OCI-LY7 (cell line): ENCODE results near the gene YPEL3. TPM values are rescaled to one million over a fixed set of nuclear protein-coding genes. Genes with fewer than 3 reads are reported as not detected.
A peak's percentile ranks its signal among the peaks of the same experiment; 100 is the strongest.

ENCODE experiments used
- BruUV-seq: library from RNA; stranded (reverse); fragments of 400-500 nt; replicated peaks from 2 replicates; lab custom pipeline; 2021; lab: Mats Ljungman, UMichigan
- CTCF ChIA-PET: fragments of 300-600 bp; sonication (Branson Sonifier 250); formaldehyde crosslinking; loops from one replicate; lab custom pipeline; 2022; ENCODE audit warnings: antibody characterized with exemption; ENCODE audit not compliant: unreplicated experiment; lab: Charles Lee
- POLR2A ChIA-PET: fragments of 300-600 bp; sonication (Branson Sonifier 250); formaldehyde crosslinking; loops from one replicate; lab custom pipeline; 2022; ENCODE audit warnings: antibody characterized with exemption; lab: Charles Lee
- DNase-seq: peaks from one replicate; pipeline ENCODE4 v3.0.0-alpha.2; 2015; ENCODE audit warnings: low spot score
- H2AFZ ChIP-seq: fragments of 200-600 bp; sonication (generic), shearing (Covaris generic); 2 replicates; pipeline ENCODE4 v1.6.1; 2014; ENCODE audit warnings: mild to moderate bottlenecking, antibody characterized with exemption, low read length, moderate library complexity
- H3K27ac ChIP-seq: fragments of 200-600 bp; sonication (generic); 2 replicates; pipeline ENCODE4 v1.5.1; 2014; ENCODE audit warnings: mixed run types, low read depth, mild to moderate bottlenecking, moderate library complexity, low read length, inconsistent platforms; ENCODE audit not compliant: poor library complexity, severe bottlenecking
- H3K36me3 ChIP-seq: fragments of 200-600 bp; sonication (generic); 2 replicates; pipeline ENCODE4 v1.6.1; 2014; ENCODE audit warnings: mild to moderate bottlenecking, antibody characterized with exemption, low read length, moderate library complexity, mixed read lengths; ENCODE audit not compliant: insufficient read depth
- H3K4me1 ChIP-seq: fragments of 200-600 bp; sonication (generic); 2 replicates; pipeline ENCODE4 v1.5.1; 2014; ENCODE audit warnings: mild to moderate bottlenecking, low read length; ENCODE audit not compliant: insufficient read depth, poor library complexity, severe bottlenecking
- H3K4me2 ChIP-seq: fragments of 200-600 bp; sonication (generic); 2 replicates; pipeline ENCODE4 v1.6.1; 2014; ENCODE audit warnings: mild to moderate bottlenecking, low read length
- H3K4me3 ChIP-seq: fragments of 200-600 bp; sonication (generic); 2 replicates; pipeline ENCODE4 v1.5.1; 2014; ENCODE audit warnings: mild to moderate bottlenecking, low read depth, low read length; ENCODE audit not compliant: poor library complexity, severe bottlenecking
- H3K79me2 ChIP-seq: fragments of 200-600 bp; sonication (generic); 2 replicates; pipeline ENCODE4 v1.6.1; 2016; ENCODE audit warnings: low read depth, mild to moderate bottlenecking, low read length, moderate library complexity, mixed read lengths; ENCODE audit not compliant: insufficient read depth
- H3K9me2 ChIP-seq: fragments of 200-600 bp; sonication (generic); 2 replicates; pipeline ENCODE4 v1.6.1; 2016; ENCODE audit warnings: mild to moderate bottlenecking, low read length, mixed read lengths; ENCODE audit not compliant: insufficient read depth
- H3K9me3 ChIP-seq: fragments of 200-600 bp; sonication (generic); 2 replicates; pipeline ENCODE4 v1.6.1; 2014; ENCODE audit warnings: mild to moderate bottlenecking, mixed run types, low read length, mixed read lengths
- H4K20me1 ChIP-seq: fragments of 200-600 bp; sonication (generic); 2 replicates; pipeline ENCODE4 v1.6.1; 2014; ENCODE audit warnings: mild to moderate bottlenecking, antibody characterized with exemption, low read length, moderate library complexity, mixed read lengths; ENCODE audit not compliant: insufficient read depth
- CTCF ChIP-seq: fragments of 200-600 bp; sonication (generic); conservative IDR thresholded peaks from 2 replicates; pipeline ENCODE4 v1.5.1; 2014; ENCODE audit warnings: mild to moderate bottlenecking, antibody characterized with exemption, low read length, moderate library complexity, mixed read lengths
- EZH2phosphoT487 ChIP-seq: fragments of 200-600 bp; sonication (generic); IDR thresholded peaks from 2 replicates; pipeline ENCODE4 v1.6.1; 2018; ENCODE audit warnings: low read depth, borderline replicate concordance, mild to moderate bottlenecking, mixed run types, antibody characterized with exemption, low read length, moderate library complexity, mixed read lengths
- intact Hi-C: fragments of 100-400 bp; cut with micrococcal nuclease; formaldehyde crosslinking; loops from one replicate; pipeline ENCODE4 v1.10.0; 2022; ENCODE audit not compliant: unreplicated experiment
- total RNA-seq, 2 experiments: library from RNA; depleted of rRNA in 1 of 2; stranded (reverse); fragments of >200 nt in 1 of 2; shearing (Covaris generic) in 1 of 2; gene quantifications; 2 replicates each; pipeline ENCODE4 v1.2.3, GENCODE V29; 2014 to 2022

YPEL3 gene
- total RNA-seq, 2 experiments from 2014 or later: 17.5 to 34.5 TPM

- intact Hi-C loops: loop anchor here (1.0 to 10.0 kb wide), 3 partner anchors 11 to 290 kb away; partner anchors contain the start of genes CD2BP2 and PPP4C
- no peak for DNase-seq
- Histone ChIP-seq H3K79me2 (peaks cover 44% of the 10 kb centered on the region), H3K4me1 (peaks cover 38% of the 10 kb centered on the region), H3K36me3 (peaks cover 41% of the 10 kb centered on the region), H3K9me2 (no peaks in the 10 kb centered on the region), H3K4me3 (peak overlapping the region; percentile 99), H4K20me1 (peaks cover 14% of the 10 kb centered on the region), H3K9me3 (no peaks in the 10 kb centered on the region), H2AFZ (peak overlapping the region; percentile 47; the same call in 1 of the 2 replicates), H3K27ac (peak overlapping the region; percentile 86), H3K4me2 (peak overlapping the region; percentile 93)
- no TSS peak for BruUV-seq
- ChIA-PET CTCF (interaction anchor here (0.6 kb wide), 1 partner anchor 632 kb away, joined by 14 read pairs; no protein-coding TSS in a partner anchor), POLR2A (interaction anchor here (0.6 to 2.3 kb wide), 5 partner anchors 9 to 1080 kb away, joined by 3 to 10 read pairs (median 4); partner anchors contain the start of genes LAT, TAOK2 and TBX6)
- TF ChIP-seq CTCF (no peak), EZH2phosphoT487 (no peak)
Observed at GRCh38 chr16:30064729-30065101, 31.3 kb downstream of the YPEL3 start.

- H3K4me1 ChIP-seq: peaks cover 32% of the 10 kb centered on the region
- intact Hi-C loops: loop anchor here (10.0 kb wide), 1 partner anchor 291 kb away; the partner anchor contains the start of gene CD2BP2
- peak overlapping the region; percentile 47; the same call in 1 of the 2 replicates for H2AFZ ChIP-seq
- peak overlapping the region; percentile 99 for H3K4me3 ChIP-seq
- CTCF ChIA-PET: interaction anchor here (0.6 to 1.2 kb wide), 3 partner anchors 9 to 633 kb away, joined by 4 to 14 read pairs (median 4); partner anchors contain the start of gene TBX6
- H3K4me2 ChIP-seq: peak overlapping the region; percentile 93
- peak; percentile 87 for DNase-seq
- H3K9me2 ChIP-seq: no peaks in the 10 kb centered on the region
- H3K9me3 ChIP-seq: no peaks in the 10 kb centered on the region
- peaks cover 14% of the 10 kb centered on the region for H4K20me1 ChIP-seq
- H3K36me3 ChIP-seq: peaks cover 35% of the 10 kb centered on the region
- BruUV-seq: TSS peak; percentile 36
- H3K27ac ChIP-seq: peak overlapping the region; percentile 86
- H3K79me2 ChIP-seq: peaks cover 42% of the 10 kb centered on the region
- POLR2A ChIA-PET: interaction anchor here (0.6 to 2.3 kb wide), 6 partner anchors 9 to 1079 kb away, joined by 3 to 10 read pairs (median 4); partner anchors contain the start of genes LAT and TBX6
- TF ChIP-seq CTCF (peak; percentile 78), EZH2phosphoT487 (no peak)
Observed at GRCh38 chr16:30063893-30064728, 31.9 kb downstream of the YPEL3 start.
